ENCODE measurements around the gene MEIKIN. TPM values are rescaled to one million over a fixed set of nuclear protein-coding genes. Genes with fewer than 3 reads are reported as not detected.
"Not testable (repeated sequence)": the region's sequence is repeated elsewhere in the genome, so short reads cannot be mapped to it uniquely, and the experiment has no call there.

Gene MEIKIN
- total RNA-seq, 5 donors from 2014 or later (not counting 1 experiment from before 2014, with no cell fraction given), result 0.22 to 1.6 (median 0.73) TPM; not detected in 1

GRCh38 chr5:131786900-131787692, 158.4 kb downstream of the MEIKIN start:
- Mint-ChIP-seq H3K4me1 (peaks cover 60 to 62% (median 62%) of the 10 kb centered on the region in 3 donors), H3K9me3 (peaks cover 0 to 3% (median 0%) of the 10 kb centered on the region in 3 donors), H3K4me3 (no peak overlapping the region), H3K36me3 (peaks cover 29% of the 10 kb centered on the region), H3K27me3 (no peaks in the 10 kb centered on the region), H3K27ac (no peak overlapping the region)
- no peaks in the 10 kb centered on the region for H3K36me3 ChIP-seq (ENCODE audit: control insufficient read depth in 2 of 2, extremely low read depth in 1 of 2, insufficient read depth in 1 of 2, low read length in 1 of 2)
- CTCF ChIA-PET, result no interaction called here
- no peaks in the 10 kb centered on the region for H3K27me3 ChIP-seq (replicated peaks in 1 of 2; ENCODE audit: control insufficient read depth in 2 of 2, extremely low read depth in 1 of 2, insufficient read depth in 2 of 2, low read length in 1 of 2)
- H3K4me3 ChIP-seq (ENCODE audit: control insufficient read depth in 1 of 2, extremely low read depth in 1 of 2, low read length in 1 of 2), result no peak overlapping the region
- H3K27ac ChIP-seq (ENCODE audit: low read length), result no peak overlapping the region
- no peaks in the 10 kb centered on the region for H3K9me3 ChIP-seq
- POLR2A ChIA-PET, result no interaction called here
- peaks cover 0 to 3% of the 10 kb centered on the region in 2 experiments for H3K4me1 ChIP-seq (ENCODE audit: control insufficient read depth in 1 of 2, extremely low read depth in 1 of 2, insufficient read depth in 2 of 2, low read length in 2 of 2)
- DNase-seq (no peak), ATAC-seq (replicated peaks in 1 of 4) (no peak)
- WGBS (ENCODE audit: insufficient coverage), result 73% methylated on average over 2 of the region's 4 CpGs

- no peaks in the 10 kb centered on the region for H3K27me3 ChIP-seq (replicated peaks in 1 of 2; ENCODE audit: control insufficient read depth in 2 of 2, extremely low read depth in 1 of 2, insufficient read depth in 2 of 2, low read length in 1 of 2)
- ChIA-PET CTCF (no interaction called here), POLR2A (no interaction called here)
- no peak overlapping the region for H3K4me3 ChIP-seq (ENCODE audit: control insufficient read depth in 1 of 2, extremely low read depth in 1 of 2, low read length in 1 of 2)
- Mint-ChIP-seq H3K9me3 (peaks cover 0 to 3% (median 0%) of the 10 kb centered on the region in 3 donors), H3K36me3 (peaks cover 37% of the 10 kb centered on the region), H3K4me3 (no peak overlapping the region), H3K27ac (no peak overlapping the region), H3K27me3 (no peaks in the 10 kb centered on the region), H3K4me1 (peaks cover 56 to 64% (median 62%) of the 10 kb centered on the region in 3 donors)
- no peaks in the 10 kb centered on the region for H3K9me3 ChIP-seq
- H3K27ac ChIP-seq (ENCODE audit: low read length), result no peak overlapping the region
- DNase-seq (no peak), ATAC-seq (replicated peaks in 1 of 4) (no peak)
- no CpG with 5 or more reads among the region's 1 CpG for WGBS (ENCODE audit: insufficient coverage)
- peaks cover 0 to 4% of the 10 kb centered on the region in 2 donors for H3K36me3 ChIP-seq (ENCODE audit: control insufficient read depth in 2 of 2, extremely low read depth in 1 of 2, insufficient read depth in 1 of 2, low read length in 1 of 2)
- H3K4me1 ChIP-seq (ENCODE audit: control insufficient read depth in 1 of 2, extremely low read depth in 1 of 2, insufficient read depth in 2 of 2, low read length in 2 of 2), result peaks cover 0 to 3% of the 10 kb centered on the region in 2 experiments
Measured at GRCh38 chr5:131786036-131786435, 159.4 kb downstream of the MEIKIN start.

- Mint-ChIP-seq H3K4me3 (no peak overlapping the region), H3K27me3 (no peaks in the 10 kb centered on the region), H3K27ac (no peak overlapping the region), H3K4me1 (peaks cover 48 to 56% (median 54%) of the 10 kb centered on the region in 3 donors), H3K36me3 (peaks cover 32% of the 10 kb centered on the region), H3K9me3 (peaks cover 0 to under 1% (median 0%) of the 10 kb centered on the region in 3 donors)
- H3K27me3 ChIP-seq (replicated peaks in 1 of 2; ENCODE audit: control insufficient read depth in 2 of 2, extremely low read depth in 1 of 2, insufficient read depth in 2 of 2, low read length in 1 of 2), result no peaks in the 10 kb centered on the region
- POLR2A ChIA-PET, result no interaction called here
- H3K4me1 ChIP-seq (ENCODE audit: control insufficient read depth in 1 of 2, extremely low read depth in 1 of 2, insufficient read depth in 2 of 2, low read length in 2 of 2), result peaks cover 0 to 3% of the 10 kb centered on the region in 2 experiments
- CTCF ChIA-PET, result no interaction called here
- peaks cover 0 to 4% of the 10 kb centered on the region in 2 donors for H3K36me3 ChIP-seq (ENCODE audit: control insufficient read depth in 2 of 2, extremely low read depth in 1 of 2, insufficient read depth in 1 of 2, low read length in 1 of 2)
- ATAC-seq (replicated peaks in 1 of 4) (no peak), DNase-seq (no peak)
- H3K4me3 ChIP-seq (ENCODE audit: control insufficient read depth in 1 of 2, extremely low read depth in 1 of 2, low read length in 1 of 2), result no peak overlapping the region
- no peak overlapping the region for H3K27ac ChIP-seq (ENCODE audit: low read length)
- no CpG with 5 or more reads among the region's 1 CpG for WGBS (ENCODE audit: insufficient coverage)
- H3K9me3 ChIP-seq, result no peaks in the 10 kb centered on the region
Measured at GRCh38 chr5:131783874-131784273, 161.6 kb downstream of the MEIKIN start.

- CTCF ChIA-PET, result interaction anchor here in 1 of 2 donors (0.6 to 0.7 kb wide), 2 partner anchors 26 to 55 kb away, joined by 3 to 5 read pairs; no protein-coding TSS in a partner anchor
- Mint-ChIP-seq H3K27ac (no peak overlapping the region), H3K9me3 (no peaks in the 10 kb centered on the region), H3K4me1 (peaks cover 46 to 54% (median 53%) of the 10 kb centered on the region in 3 donors), H3K27me3 (no peaks in the 10 kb centered on the region), H3K4me3 (no peak overlapping the region), H3K36me3 (peaks cover 31% of the 10 kb centered on the region)
- DNase-seq (no peak), ATAC-seq (replicated peaks in 1 of 4) (no peak)
- Histone ChIP-seq H3K27ac (ENCODE audit: low read length) (no peak overlapping the region), H3K4me3 (ENCODE audit: control insufficient read depth in 1 of 2, extremely low read depth in 1 of 2, low read length in 1 of 2) (no peak overlapping the region), H3K27me3 (replicated peaks in 1 of 2; ENCODE audit: control insufficient read depth in 2 of 2, extremely low read depth in 1 of 2, insufficient read depth in 2 of 2, low read length in 1 of 2) (no peaks in the 10 kb centered on the region), H3K36me3 (ENCODE audit: control insufficient read depth in 2 of 2, extremely low read depth in 1 of 2, insufficient read depth in 1 of 2, low read length in 1 of 2) (peaks cover 0 to 4% of the 10 kb centered on the region in 2 donors), H3K9me3 (no peaks in the 10 kb centered on the region), H3K4me1 (ENCODE audit: control insufficient read depth in 1 of 2, extremely low read depth in 1 of 2, insufficient read depth in 2 of 2, low read length in 2 of 2) (peaks cover 0 to 3% of the 10 kb centered on the region in 2 experiments)
- no CpG with 5 or more reads among the region's 1 CpG for WGBS (ENCODE audit: insufficient coverage)
- POLR2A ChIA-PET, result interaction anchor here (0.7 kb wide), 2 partner anchors 120 to 307 kb away, joined by 3 to 5 read pairs; no protein-coding TSS in a partner anchor
Measured at GRCh38 chr5:131783357-131783756, 162.1 kb downstream of the MEIKIN start.

GRCh38 chr5:131782717-131783116, 162.7 kb downstream of the MEIKIN start:
- no peak overlapping the region for H3K4me3 ChIP-seq (ENCODE audit: control insufficient read depth in 1 of 2, extremely low read depth in 1 of 2, low read length in 1 of 2)
- ChIA-PET CTCF (interaction anchor here in 1 of 2 donors (0.7 kb wide), 1 partner anchor 54 kb away, joined by 3 read pairs; no protein-coding TSS in a partner anchor), POLR2A (interaction anchor here (0.7 kb wide), 2 partner anchors 120 to 308 kb away, joined by 3 to 5 read pairs; no protein-coding TSS in a partner anchor)
- H3K27me3 Mint-ChIP-seq, result no peaks in the 10 kb centered on the region
- DNase-seq (no peak), ATAC-seq (replicated peaks in 1 of 4) (no peak)
- H3K4me3 Mint-ChIP-seq, result no peak overlapping the region
- peaks cover 0 to 2% of the 10 kb centered on the region in 2 experiments for H3K4me1 ChIP-seq (ENCODE audit: control insufficient read depth in 1 of 2, extremely low read depth in 1 of 2, insufficient read depth in 2 of 2, low read length in 2 of 2)
- WGBS (ENCODE audit: insufficient coverage), result no CpG with 5 or more reads among the region's 11 CpGs
- no peak overlapping the region for H3K27ac Mint-ChIP-seq
- H3K27ac ChIP-seq (ENCODE audit: low read length), result no peak overlapping the region
- H3K36me3 Mint-ChIP-seq, result peaks cover 27% of the 10 kb centered on the region
- H3K36me3 ChIP-seq (ENCODE audit: control insufficient read depth in 2 of 2, extremely low read depth in 1 of 2, insufficient read depth in 1 of 2, low read length in 1 of 2), result peaks cover 0 to 4% of the 10 kb centered on the region in 2 donors
- peaks cover 47 to 55% (median 53%) of the 10 kb centered on the region in 3 donors for H3K4me1 Mint-ChIP-seq
- no peaks in the 10 kb centered on the region for H3K9me3 Mint-ChIP-seq
- H3K27me3 ChIP-seq (replicated peaks in 1 of 2; ENCODE audit: control insufficient read depth in 2 of 2, extremely low read depth in 1 of 2, insufficient read depth in 2 of 2, low read length in 1 of 2), result no peaks in the 10 kb centered on the region
- H3K9me3 ChIP-seq, result no peaks in the 10 kb centered on the region

- H3K9me3 Mint-ChIP-seq; H3K9me3 ChIP-seq; DNase-seq; H3K4me3 Mint-ChIP-seq; ATAC-seq (replicated peaks in 1 of 4); H3K36me3 ChIP-seq (ENCODE audit: control insufficient read depth in 2 of 2, extremely low read depth in 1 of 2, insufficient read depth in 1 of 2, low read length in 1 of 2); H3K27ac ChIP-seq (ENCODE audit: low read length); H3K4me1 ChIP-seq (ENCODE audit: control insufficient read depth in 1 of 2, extremely low read depth in 1 of 2, insufficient read depth in 2 of 2, low read length in 2 of 2); CTCF ChIA-PET; H3K27me3 Mint-ChIP-seq; H3K4me3 ChIP-seq (ENCODE audit: control insufficient read depth in 1 of 2, extremely low read depth in 1 of 2, low read length in 1 of 2); POLR2A ChIA-PET; H3K27me3 ChIP-seq (replicated peaks in 1 of 2; ENCODE audit: control insufficient read depth in 2 of 2, extremely low read depth in 1 of 2, insufficient read depth in 2 of 2, low read length in 1 of 2); H3K27ac Mint-ChIP-seq: not testable (repeated sequence)
- Mint-ChIP-seq H3K36me3 (peaks cover 23% of the 10 kb centered on the region), H3K4me1 (peaks cover 41 to 49% (median 46%) of the 10 kb centered on the region in 3 donors)
- no CpG with 5 or more reads among the region's 1 CpG for WGBS (ENCODE audit: insufficient coverage)
Measured at GRCh38 chr5:131778141-131778540, 167.3 kb downstream of the MEIKIN start.
